Left renal cortex interstitium (tissue), 4 donors: ENCODE results near the gene ACOXL. TPM values are rescaled to one million over a fixed set of nuclear protein-coding genes. Genes with fewer than 3 reads are reported as not detected.
"Not testable (repeated sequence)": the region's sequence is repeated elsewhere in the genome, so short reads cannot be mapped to it uniquely, and the experiment has no call there.

Experiments
- DNase-seq, 4 donors: peaks; one replicate each; pipeline ENCODE4 v3.0.0-alpha.2; 2013; ENCODE audit warnings: low read depth in 4 of 4, low spot score in 2 of 4, missing footprints in 1 of 4
- polyA plus RNA-seq, 4 donors: library from polyadenylated mRNA; unstranded; fragments of 120-200 nt; gene quantifications; one replicate each; pipeline ENCODE4 v1.2.1, GENCODE V29; 2013; ENCODE audit not compliant: insufficient read length in 4 of 4

Gene ACOXL
- 1 to 10 TPM in 1 of 4 donors, under 1 TPM in 3; 0.43 to 1.2 (median 0.76) TPM for polyA plus RNA-seq

GRCh38 chr2:110732422-110733413 is at the start of gene ACOXL:
Gene ACOXL (plus strand): TSS chr2:110732573. CDS start chr2:110768390, 35,817 bp downstream.
- DNase-seq = no peak

GRCh38 chr2:110682872-110683271 is 49.5 kb upstream of the ACOXL start:
- no peak for DNase-seq

DNA sequence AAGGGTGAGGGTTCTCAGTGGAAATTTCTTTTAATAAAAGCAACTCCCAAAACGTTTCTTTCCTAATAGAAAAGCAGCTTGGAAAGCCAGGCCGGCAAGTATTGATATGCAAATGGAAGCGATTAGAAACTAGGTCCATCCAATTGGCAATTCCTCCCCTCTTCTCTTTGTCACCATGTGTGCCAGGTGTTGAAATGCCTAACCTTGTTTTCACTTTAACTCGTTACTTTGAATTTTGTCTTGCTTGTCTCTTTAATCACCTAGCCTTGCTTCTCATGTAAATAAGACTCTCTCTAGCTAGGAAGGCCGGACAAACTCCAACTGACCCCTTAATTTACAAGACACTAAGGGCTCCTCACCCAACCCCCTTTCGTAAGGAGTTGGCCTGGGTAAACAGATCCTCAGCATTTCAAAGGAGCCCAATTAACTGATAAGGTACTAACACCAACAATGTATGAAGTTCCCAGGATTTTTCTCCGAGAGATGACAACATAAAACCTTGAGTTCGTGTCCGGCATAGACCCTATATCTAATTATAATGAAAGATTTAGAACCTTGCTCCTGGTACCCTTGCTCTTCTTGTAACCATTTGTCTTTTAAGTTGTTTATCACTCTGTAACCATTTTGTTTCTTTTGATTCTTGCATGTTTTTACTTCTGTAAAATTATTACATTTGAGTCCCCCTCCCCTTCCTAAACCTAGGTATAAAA is 44.4 kb upstream of the ACOXL start:
- not testable (repeated sequence) for DNase-seq

DNA sequence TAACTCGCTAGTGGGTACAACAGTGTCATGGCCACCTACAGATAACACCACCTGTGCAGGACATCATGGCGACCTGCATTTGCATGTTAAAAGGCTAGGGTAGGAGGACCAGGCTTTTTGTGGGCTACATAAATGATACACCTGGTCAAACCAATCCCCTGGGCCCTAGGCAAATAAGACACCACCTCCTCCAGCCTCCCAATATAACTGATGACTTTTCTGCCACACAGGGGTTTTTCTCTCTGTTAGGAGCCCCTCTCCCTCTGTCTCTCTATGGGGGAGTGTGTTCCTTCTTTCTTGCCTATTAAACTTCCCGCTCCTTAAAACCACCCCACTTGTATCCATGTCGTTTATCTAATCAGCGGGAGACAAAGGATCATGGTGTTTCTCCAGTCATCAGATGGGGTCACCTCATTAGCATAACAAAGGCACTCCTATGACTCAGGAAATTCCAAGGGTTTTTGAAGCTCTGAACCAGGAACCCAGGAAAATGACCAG is 43.7 kb upstream of the ACOXL start:
- DNase-seq = no peak

DNA sequence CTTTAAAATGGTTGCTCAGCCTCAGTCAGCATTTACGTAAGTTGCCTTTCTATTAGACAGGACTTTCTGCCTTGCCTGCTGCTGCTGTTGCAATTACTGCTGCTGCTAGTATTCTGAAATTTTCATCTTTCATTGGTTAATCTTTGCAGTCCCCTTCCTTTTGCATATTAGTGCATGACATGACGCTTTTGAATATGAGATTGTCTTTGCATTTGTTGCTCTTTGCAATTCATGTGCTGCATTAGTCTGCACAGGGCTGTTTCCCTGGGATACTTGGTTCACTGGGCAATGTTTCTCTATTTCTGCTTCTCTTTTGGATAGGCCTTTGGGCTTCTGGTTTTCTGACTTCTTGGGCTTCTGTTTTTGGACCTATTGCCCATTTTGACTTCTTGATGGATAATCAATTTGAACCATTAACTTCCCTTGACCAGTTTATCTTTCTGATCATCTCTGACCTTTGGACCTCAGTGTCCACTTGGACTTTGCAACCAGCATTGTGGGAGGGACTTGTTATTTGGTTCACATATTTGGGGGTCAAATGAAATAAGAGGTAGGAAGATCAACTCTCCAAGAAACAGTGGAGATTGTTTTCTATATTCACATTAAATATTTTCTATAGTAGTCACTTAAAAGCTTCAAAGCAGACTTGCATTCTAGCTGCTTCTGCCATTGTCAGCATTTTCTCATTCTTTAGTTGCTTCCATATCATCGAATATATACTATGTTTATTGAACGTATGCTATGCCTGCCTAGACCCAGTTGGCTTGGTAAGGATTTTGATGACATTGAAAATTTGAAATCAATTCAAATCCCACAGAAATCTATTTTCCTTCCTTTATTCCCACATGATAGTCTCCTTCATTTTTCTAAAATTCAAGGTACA is 42.0 kb upstream of the ACOXL start:
- no peak for DNase-seq

- no peak for DNase-seq
These were observed 40.6 kb upstream of the ACOXL start for GRCh38 chr2:110691612-110692258.

DNA sequence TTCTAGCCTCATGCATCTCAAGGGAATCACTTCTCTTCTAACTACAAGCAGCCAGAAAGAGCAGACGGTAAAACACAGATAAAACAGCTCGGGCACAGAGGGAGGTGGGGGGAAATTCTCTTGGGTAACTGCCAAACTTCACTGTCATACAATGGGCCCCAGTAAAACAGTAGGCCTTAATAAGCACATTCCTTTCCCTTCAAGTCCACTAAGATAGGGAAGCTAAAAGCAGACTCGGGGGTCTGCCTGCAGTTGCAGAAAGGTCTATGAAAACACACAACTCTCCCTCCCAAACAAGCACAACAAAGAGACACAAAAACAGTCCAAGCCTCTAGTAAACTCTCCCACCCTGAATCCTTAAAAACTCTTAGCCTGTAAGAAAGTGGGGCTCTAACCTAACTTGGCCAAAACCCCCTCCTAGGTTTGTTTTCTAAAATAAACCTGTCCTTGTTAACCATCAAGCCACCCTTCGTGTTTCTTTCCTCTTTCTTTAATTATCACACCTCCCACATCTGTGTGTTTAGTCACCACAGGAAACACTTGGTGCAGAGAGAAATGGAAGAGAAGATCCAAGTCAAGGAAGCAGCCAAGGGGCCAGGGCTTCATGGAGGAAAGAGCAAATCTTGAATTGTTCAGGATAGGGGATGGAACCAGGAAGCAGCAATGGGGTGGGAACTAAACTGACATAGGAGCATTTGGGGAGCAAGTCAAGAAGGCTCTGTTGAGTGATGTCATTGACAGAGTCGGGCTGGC is 37.1 kb upstream of the ACOXL start:
- not testable (repeated sequence) for DNase-seq

GRCh38 chr2:110698253-110698652 is 34.1 kb upstream of the ACOXL start:
- DNase-seq = not testable (repeated sequence)

- no peak for DNase-seq
These were observed 29.6 kb upstream of the ACOXL start for GRCh38 chr2:110702514-110703380.

DNA sequence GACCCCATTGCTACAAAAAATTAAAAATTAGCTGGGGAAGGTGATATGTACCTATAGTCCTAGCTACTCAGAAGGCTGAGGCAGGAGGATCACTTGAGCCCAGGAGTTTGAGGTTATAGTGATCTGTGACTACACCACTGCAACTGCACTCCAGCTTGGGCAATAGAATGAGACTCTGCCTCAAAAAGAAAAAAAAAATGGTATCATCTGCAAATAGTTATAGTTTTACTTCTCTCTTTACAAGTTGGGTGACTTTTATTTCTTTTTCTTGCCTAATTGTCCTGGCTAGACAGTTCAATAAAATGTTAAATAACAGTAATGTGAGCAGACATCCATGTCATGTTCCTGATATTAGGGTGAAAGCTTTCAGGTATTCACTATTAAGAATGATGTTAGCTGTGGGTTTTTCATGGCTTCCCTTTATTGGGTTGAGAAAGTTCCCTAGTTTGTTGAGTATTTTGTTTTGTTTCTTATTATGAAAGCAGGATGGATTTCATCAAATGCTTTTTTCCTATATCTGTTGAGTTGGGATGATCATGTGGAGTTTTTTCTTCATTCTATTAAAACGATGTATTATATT is 24.9 kb upstream of the ACOXL start:
- no peak for DNase-seq

DNA sequence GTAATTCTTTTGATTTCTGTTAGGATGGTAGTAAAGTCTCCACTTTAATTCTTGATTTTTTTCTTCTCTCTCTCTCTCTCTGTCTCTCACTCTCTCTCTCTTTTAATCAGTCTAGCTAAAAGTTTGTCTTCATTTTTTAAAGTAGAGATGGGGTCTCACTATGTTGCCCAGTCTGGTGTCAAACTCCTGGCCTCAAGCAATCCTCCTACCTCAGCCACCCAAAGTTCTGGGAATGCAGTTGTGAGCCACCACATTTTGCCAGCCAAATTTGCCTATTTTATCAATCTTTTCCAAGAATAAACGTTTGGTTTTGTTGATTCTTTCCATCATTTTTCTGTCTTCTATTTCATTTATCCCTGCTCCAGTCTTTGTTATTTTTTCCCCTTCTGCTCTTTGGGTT is 23.9 kb upstream of the ACOXL start:
- DNase-seq = no peak

DNA sequence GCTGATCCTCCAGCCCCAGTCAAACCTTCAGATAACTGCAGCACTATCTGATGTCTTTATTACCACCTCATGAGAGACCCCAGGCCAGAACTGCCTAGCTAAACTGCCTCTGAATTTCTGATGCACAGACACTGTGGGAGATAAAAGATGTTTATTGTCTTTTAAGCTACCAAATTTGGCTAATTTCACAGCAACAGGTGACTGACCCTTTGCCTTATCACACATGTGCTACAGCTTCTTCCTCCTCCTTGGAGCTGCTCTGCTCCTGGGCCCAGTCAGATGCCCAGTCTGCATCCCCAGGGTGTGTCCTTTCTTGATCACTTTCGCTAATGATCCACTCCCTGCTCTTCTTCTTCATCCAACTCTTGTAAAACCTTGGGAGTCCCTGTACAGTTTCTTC is 19.6 kb upstream of the ACOXL start:
- DNase-seq = no peak

DNA sequence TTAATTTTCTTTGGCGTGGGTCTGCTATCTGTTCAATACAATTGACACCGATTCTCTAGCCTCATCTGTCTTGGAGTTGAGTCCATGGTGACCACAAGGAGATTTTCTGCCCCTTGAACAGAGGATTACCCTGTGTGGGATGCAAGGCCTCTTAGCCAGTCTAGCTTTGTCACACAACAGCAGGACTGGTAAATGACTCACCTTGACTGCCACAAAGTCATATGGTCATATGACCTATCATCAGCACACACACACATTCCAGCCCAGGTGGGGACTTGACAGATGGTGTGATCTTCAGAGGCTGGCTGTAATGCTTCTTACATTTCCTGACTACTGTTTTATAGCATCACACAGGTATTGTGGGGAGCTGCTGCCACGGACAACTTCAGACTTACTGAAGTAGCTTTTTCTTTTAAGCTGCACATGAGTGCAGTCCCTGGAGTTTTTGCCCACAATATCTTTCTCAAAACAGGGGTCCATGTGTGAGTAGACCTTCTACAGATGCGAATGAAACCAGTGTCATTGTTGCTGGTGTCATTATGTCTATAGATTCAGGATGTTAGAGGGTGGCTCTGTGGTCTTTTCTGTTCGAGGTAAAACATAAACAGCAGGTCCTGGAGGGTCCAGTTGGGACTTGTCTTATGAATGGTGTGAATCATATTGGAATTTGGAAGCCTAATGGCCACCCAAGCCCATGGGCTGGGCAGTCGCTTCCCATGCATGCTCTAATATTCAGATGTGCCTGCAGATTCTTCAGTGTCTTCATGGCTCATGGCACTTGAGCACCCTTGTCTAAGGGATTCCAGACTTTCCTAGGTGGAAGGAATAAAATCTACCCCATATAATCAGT is 18.6 kb upstream of the ACOXL start:
- no peak for DNase-seq

DNA sequence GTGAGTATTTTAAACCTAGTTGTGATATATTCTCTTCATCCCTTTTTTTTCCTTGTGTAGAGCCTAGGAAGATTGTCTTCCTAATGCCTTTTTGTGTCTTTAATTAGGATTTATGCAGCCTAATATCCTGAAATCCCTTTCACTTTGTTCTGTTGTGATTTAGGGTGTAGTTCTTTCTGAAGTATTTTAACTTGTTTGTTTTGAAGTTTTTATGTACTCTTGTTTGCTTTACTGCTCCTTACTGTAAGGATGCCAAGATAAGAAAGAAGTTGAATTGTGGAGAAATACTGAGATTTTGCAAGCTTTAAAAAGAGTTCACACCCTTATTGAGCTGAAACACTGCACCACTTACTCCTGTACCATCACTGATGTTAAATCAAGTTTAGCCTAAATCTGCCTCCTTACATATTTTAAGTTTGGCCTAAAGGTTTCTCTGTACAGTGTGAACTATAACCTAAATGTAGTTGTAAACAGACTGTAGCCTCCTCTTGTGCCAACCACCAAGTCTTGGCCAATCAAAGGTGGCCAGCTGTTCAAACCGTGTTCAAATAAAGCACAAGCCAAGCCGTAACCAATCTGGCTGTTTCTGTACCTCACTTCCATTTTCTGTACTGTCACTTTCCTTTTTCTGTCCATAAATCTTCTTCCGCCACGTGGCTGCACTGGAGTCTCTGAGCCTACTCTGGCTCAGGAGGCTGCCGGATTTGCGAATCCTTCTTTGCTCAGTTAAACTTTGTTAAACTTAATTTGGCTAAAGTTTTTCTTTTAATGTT is 17.7 kb upstream of the ACOXL start:
- DNase-seq = peak in 1 of 4 donors; percentile 37

- no peak for DNase-seq
These were observed 15.3 kb upstream of the ACOXL start for GRCh38 chr2:110716959-110717645.

GRCh38 chr2:110717734-110718133 is 14.6 kb upstream of the ACOXL start:
- DNase-seq = no peak
